Measurements from ENCODE around the gene CCDC137. TPM values are rescaled to one million over a fixed set of nuclear protein-coding genes. Genes with fewer than 3 reads are reported as not detected.

Gene CCDC137
- total and polyA plus RNA-seq, 2 donors (not counting 1 experiment from before 2014, with no cell fraction given): 6.9 to 9.8 TPM

- H3K9ac ChIP-seq (ENCODE audit: insufficient read depth, low read length): no peak overlapping the region
- no peak overlapping the region for H2AFZ ChIP-seq (ENCODE audit: low read length)
- H3K4me3 ChIP-seq (replicated peaks in 1 of 4; ENCODE audit: control extremely low read depth in 1 of 4, insufficient read depth in 1 of 4, low read depth in 3 of 4, low read length in 4 of 4): no peak overlapping the region
- no peak overlapping the region for H3K27ac ChIP-seq (ENCODE audit: insufficient read depth, low read length)
- H3K27me3 ChIP-seq (ENCODE audit: control insufficient read depth, insufficient read depth, low read length): no peaks in the 10 kb centered on the region
- no peak for DNase-seq (ENCODE audit: low read depth in 2 of 2)
- no peak overlapping the region for H3K4me2 ChIP-seq (ENCODE audit: extremely low read depth, insufficient read depth, low read length)
- no peaks in the 10 kb centered on the region for H3K9me3 ChIP-seq (ENCODE audit: control insufficient read depth, insufficient read depth, low read depth, low read length)
- H4K20me1 ChIP-seq (ENCODE audit: control insufficient read depth, extremely low read depth, insufficient read depth, low read length): no peaks in the 10 kb centered on the region
- peaks cover 9% of the 10 kb centered on the region for H3K4me1 ChIP-seq (ENCODE audit: control insufficient read depth, extremely low read depth, insufficient read depth, low read length)
- H3K79me2 ChIP-seq (ENCODE audit: control insufficient read depth, insufficient read depth, low read length): peaks cover 27% of the 10 kb centered on the region
- no peak for TF ChIP-seq EZH2 (IDR thresholded peaks at IDR 0.05; ENCODE audit: low read length, missing control alignments)
- TF ChIP-seq, protein P1, sequence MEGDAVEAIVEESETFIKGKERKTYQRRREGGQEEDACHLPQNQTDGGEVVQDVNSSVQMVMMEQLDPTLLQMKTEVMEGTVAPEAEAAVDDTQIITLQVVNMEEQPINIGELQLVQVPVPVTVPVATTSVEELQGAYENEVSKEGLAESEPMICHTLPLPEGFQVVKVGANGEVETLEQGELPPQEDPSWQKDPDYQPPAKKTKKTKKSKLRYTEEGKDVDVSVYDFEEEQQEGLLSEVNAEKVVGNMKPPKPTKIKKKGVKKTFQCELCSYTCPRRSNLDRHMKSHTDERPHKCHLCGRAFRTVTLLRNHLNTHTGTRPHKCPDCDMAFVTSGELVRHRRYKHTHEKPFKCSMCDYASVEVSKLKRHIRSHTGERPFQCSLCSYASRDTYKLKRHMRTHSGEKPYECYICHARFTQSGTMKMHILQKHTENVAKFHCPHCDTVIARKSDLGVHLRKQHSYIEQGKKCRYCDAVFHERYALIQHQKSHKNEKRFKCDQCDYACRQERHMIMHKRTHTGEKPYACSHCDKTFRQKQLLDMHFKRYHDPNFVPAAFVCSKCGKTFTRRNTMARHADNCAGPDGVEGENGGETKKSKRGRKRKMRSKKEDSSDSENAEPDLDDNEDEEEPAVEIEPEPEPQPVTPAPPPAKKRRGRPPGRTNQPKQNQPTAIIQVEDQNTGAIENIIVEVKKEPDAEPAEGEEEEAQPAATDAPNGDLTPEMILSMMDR (conservative IDR thresholded peaks at IDR 0.05 in 1 of 2, IDR thresholded peaks at IDR 0.05 in 1 of 2; ENCODE audit: low read depth in 1 of 2, low read length in 2 of 2): no peak
- H3K36me3 ChIP-seq (ENCODE audit: control insufficient read depth, insufficient read depth, low read length): peaks cover 10% of the 10 kb centered on the region
These were observed 2.5 kb upstream of the CCDC137 start for GRCh38 chr17:81664051-81664470.

GRCh38 chr17:81665205-81666091 is 1.1 kb upstream of the CCDC137 start:
- Histone ChIP-seq H4K20me1 (ENCODE audit: control insufficient read depth, extremely low read depth, insufficient read depth, low read length) (no peaks in the 10 kb centered on the region), H3K4me1 (ENCODE audit: control insufficient read depth, extremely low read depth, insufficient read depth, low read length) (peaks cover 9% of the 10 kb centered on the region), H3K9ac (ENCODE audit: insufficient read depth, low read length) (peak overlapping the region; percentile 91), H3K36me3 (ENCODE audit: control insufficient read depth, insufficient read depth, low read length) (peaks cover 16% of the 10 kb centered on the region), H2AFZ (ENCODE audit: low read length) (peak overlapping the region; percentile 76), H3K27ac (ENCODE audit: insufficient read depth, low read length) (peak overlapping the region; percentile 90), H3K27me3 (ENCODE audit: control insufficient read depth, insufficient read depth, low read length) (no peaks in the 10 kb centered on the region), H3K9me3 (ENCODE audit: control insufficient read depth, insufficient read depth, low read depth, low read length) (no peaks in the 10 kb centered on the region), H3K4me2 (ENCODE audit: extremely low read depth, insufficient read depth, low read length) (peak overlapping the region; percentile 100), H3K79me2 (ENCODE audit: control insufficient read depth, insufficient read depth, low read length) (peaks cover 27% of the 10 kb centered on the region), H3K4me3 (replicated peaks in 1 of 4; ENCODE audit: control extremely low read depth in 1 of 4, insufficient read depth in 1 of 4, low read depth in 3 of 4, low read length in 4 of 4) (peak overlapping the region; percentile 66 to 98 (median 92))
- TF ChIP-seq EZH2 (IDR thresholded peaks at IDR 0.05; ENCODE audit: low read length, missing control alignments): no peak
- TF ChIP-seq, protein P1 (conservative IDR thresholded peaks at IDR 0.05 in 1 of 2, IDR thresholded peaks at IDR 0.05 in 1 of 2; ENCODE audit: low read depth in 1 of 2, low read length in 2 of 2): no peak
- DNase-seq (ENCODE audit: low read depth in 2 of 2): peak; percentile 21 to 23

DNA sequence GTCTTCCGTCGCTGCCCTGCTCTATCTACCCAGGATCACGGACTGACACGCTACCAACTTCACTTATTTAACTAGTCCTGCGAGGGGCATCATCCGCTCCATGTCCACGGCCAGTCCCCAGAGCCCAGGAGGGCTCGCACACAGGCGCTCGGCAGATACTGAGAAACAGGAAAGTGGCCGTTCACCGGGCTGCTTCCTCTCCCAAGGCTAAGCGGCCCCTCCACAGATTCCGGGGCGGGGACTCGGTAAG is 520 bp upstream of the CCDC137 start:
- TF ChIP-seq EZH2 (IDR thresholded peaks at IDR 0.05; ENCODE audit: low read length, missing control alignments): no peak
- TF ChIP-seq, protein P1 (conservative IDR thresholded peaks at IDR 0.05 in 1 of 2, IDR thresholded peaks at IDR 0.05 in 1 of 2; ENCODE audit: low read depth in 1 of 2, low read length in 2 of 2): no peak
- peaks cover 17% of the 10 kb centered on the region for H3K36me3 ChIP-seq (ENCODE audit: control insufficient read depth, insufficient read depth, low read length)
- H3K4me1 ChIP-seq (ENCODE audit: control insufficient read depth, extremely low read depth, insufficient read depth, low read length): peaks cover 9% of the 10 kb centered on the region
- H3K27me3 ChIP-seq (ENCODE audit: control insufficient read depth, insufficient read depth, low read length): no peaks in the 10 kb centered on the region
- H4K20me1 ChIP-seq (ENCODE audit: control insufficient read depth, extremely low read depth, insufficient read depth, low read length): no peaks in the 10 kb centered on the region
- H3K9me3 ChIP-seq (ENCODE audit: control insufficient read depth, insufficient read depth, low read depth, low read length): no peaks in the 10 kb centered on the region
- H3K9ac ChIP-seq (ENCODE audit: insufficient read depth, low read length): peak overlapping the region; percentile 91
- peak overlapping the region; percentile 76 for H2AFZ ChIP-seq (ENCODE audit: low read length)
- peaks cover 27% of the 10 kb centered on the region for H3K79me2 ChIP-seq (ENCODE audit: control insufficient read depth, insufficient read depth, low read length)
- peak in 1 of 2 donors; percentile 22 for DNase-seq (ENCODE audit: low read depth in 2 of 2)
- peak overlapping the region; percentile 90 for H3K27ac ChIP-seq (ENCODE audit: insufficient read depth, low read length)
- H3K4me2 ChIP-seq (ENCODE audit: extremely low read depth, insufficient read depth, low read length): peak overlapping the region; percentile 100
- peak overlapping the region; percentile 66 to 98 (median 92) for H3K4me3 ChIP-seq (replicated peaks in 1 of 4; ENCODE audit: control extremely low read depth in 1 of 4, insufficient read depth in 1 of 4, low read depth in 3 of 4, low read length in 4 of 4)
